ENCODE measurements around the gene TAMALIN.

TAMALIN gene

GRCh38 chr12:52054833-52055730, 48.3 kb downstream of the TAMALIN start:
- no peak overlapping the region for H2AFZ ChIP-seq (ENCODE audit: low read length)
- H3K27ac ChIP-seq (ENCODE audit: low read length), result no peak overlapping the region
- no peaks in the 10 kb centered on the region for H3K79me2 ChIP-seq (ENCODE audit: low read length)
- H4K20me1 ChIP-seq (ENCODE audit: insufficient read depth, low read length), result no peaks in the 10 kb centered on the region
- H3K4me1 ChIP-seq (ENCODE audit: low read length), result peaks cover 22% of the 10 kb centered on the region
- H3F3A ChIP-seq (ENCODE audit: insufficient read depth, low read length), result peaks cover 20% of the 10 kb centered on the region
- no peaks in the 10 kb centered on the region for H3K9me2 ChIP-seq (replicated peaks; ENCODE audit: insufficient read depth, low read length)
- no peaks in the 10 kb centered on the region for H3K27me3 ChIP-seq (replicated peaks; ENCODE audit: insufficient read depth, low read length)
- H3K4me3 ChIP-seq (ENCODE audit: low read length), result no peak overlapping the region
- H3K4me2 ChIP-seq (ENCODE audit: low read depth, low read length), result no peak overlapping the region
- no peaks in the 10 kb centered on the region for H3K9me3 ChIP-seq (replicated peaks; ENCODE audit: insufficient read depth, low read length)
- H3K36me3 ChIP-seq (replicated peaks; ENCODE audit: insufficient read depth, low read length), result no peaks in the 10 kb centered on the region
- DNase-seq, result no peak
- no peak overlapping the region for H3K9ac ChIP-seq (ENCODE audit: low read length)
- TF ChIP-seq EZH2 (optimal IDR thresholded peaks at IDR 0.05; ENCODE audit: low read depth, low read length), result no peak
- TF ChIP-seq, protein P1, sequence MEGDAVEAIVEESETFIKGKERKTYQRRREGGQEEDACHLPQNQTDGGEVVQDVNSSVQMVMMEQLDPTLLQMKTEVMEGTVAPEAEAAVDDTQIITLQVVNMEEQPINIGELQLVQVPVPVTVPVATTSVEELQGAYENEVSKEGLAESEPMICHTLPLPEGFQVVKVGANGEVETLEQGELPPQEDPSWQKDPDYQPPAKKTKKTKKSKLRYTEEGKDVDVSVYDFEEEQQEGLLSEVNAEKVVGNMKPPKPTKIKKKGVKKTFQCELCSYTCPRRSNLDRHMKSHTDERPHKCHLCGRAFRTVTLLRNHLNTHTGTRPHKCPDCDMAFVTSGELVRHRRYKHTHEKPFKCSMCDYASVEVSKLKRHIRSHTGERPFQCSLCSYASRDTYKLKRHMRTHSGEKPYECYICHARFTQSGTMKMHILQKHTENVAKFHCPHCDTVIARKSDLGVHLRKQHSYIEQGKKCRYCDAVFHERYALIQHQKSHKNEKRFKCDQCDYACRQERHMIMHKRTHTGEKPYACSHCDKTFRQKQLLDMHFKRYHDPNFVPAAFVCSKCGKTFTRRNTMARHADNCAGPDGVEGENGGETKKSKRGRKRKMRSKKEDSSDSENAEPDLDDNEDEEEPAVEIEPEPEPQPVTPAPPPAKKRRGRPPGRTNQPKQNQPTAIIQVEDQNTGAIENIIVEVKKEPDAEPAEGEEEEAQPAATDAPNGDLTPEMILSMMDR (IDR thresholded peaks at IDR 0.05; ENCODE audit: low read length), result no peak

- no peak overlapping the region for H3K4me3 ChIP-seq (ENCODE audit: low read length)
- H3K4me2 ChIP-seq (ENCODE audit: low read depth, low read length), result no peak overlapping the region
- no peak overlapping the region for H3K27ac ChIP-seq (ENCODE audit: low read length)
- H3K79me2 ChIP-seq (ENCODE audit: low read length), result no peaks in the 10 kb centered on the region
- TF ChIP-seq EZH2phosphoT487 (IDR thresholded peaks at IDR 0.05; ENCODE audit: low read length), result no peak
- TF ChIP-seq, protein P1 (IDR thresholded peaks at IDR 0.05; ENCODE audit: low read length), result no peak
- TF ChIP-seq EZH2 (optimal IDR thresholded peaks at IDR 0.05; ENCODE audit: low read depth, low read length), result no peak
- H3K27me3 ChIP-seq (replicated peaks; ENCODE audit: insufficient read depth, low read length), result no peaks in the 10 kb centered on the region
- no peak for DNase-seq
- peaks cover 16% of the 10 kb centered on the region for H3K4me1 ChIP-seq (ENCODE audit: low read length)
- no peaks in the 10 kb centered on the region for H4K20me1 ChIP-seq (ENCODE audit: insufficient read depth, low read length)
- H3K9ac ChIP-seq (ENCODE audit: low read length), result no peak overlapping the region
- peaks cover 12% of the 10 kb centered on the region for H3F3A ChIP-seq (ENCODE audit: insufficient read depth, low read length)
- H2AFZ ChIP-seq (ENCODE audit: low read length), result no peak overlapping the region
- no peaks in the 10 kb centered on the region for H3K9me3 ChIP-seq (replicated peaks; ENCODE audit: insufficient read depth, low read length)
- H3K36me3 ChIP-seq (replicated peaks; ENCODE audit: insufficient read depth, low read length), result no peaks in the 10 kb centered on the region
- no peaks in the 10 kb centered on the region for H3K9me2 ChIP-seq (replicated peaks; ENCODE audit: insufficient read depth, low read length)
Observed at GRCh38 chr12:52055731-52056711, 49.3 kb downstream of the TAMALIN start.

- no peak overlapping the region for H3K27ac ChIP-seq (ENCODE audit: low read length)
- 0 out of 2 replicates have a peak, but pooled peaks cover 4% of the 10 kb centered on the region for H3F3A ChIP-seq (ENCODE audit: insufficient read depth, low read length)
- H3K27me3 ChIP-seq (replicated peaks; ENCODE audit: insufficient read depth, low read length), result no peaks in the 10 kb centered on the region
- H3K9me2 ChIP-seq (replicated peaks; ENCODE audit: insufficient read depth, low read length), result no peaks in the 10 kb centered on the region
- DNase-seq, result no peak
- peaks cover 11% of the 10 kb centered on the region for H3K4me1 ChIP-seq (ENCODE audit: low read length)
- no peak overlapping the region for H2AFZ ChIP-seq (ENCODE audit: low read length)
- no peak overlapping the region for H3K4me3 ChIP-seq (ENCODE audit: low read length)
- no peak overlapping the region for H3K9ac ChIP-seq (ENCODE audit: low read length)
- no peaks in the 10 kb centered on the region for H3K79me2 ChIP-seq (ENCODE audit: low read length)
- TF ChIP-seq EZH2 (optimal IDR thresholded peaks at IDR 0.05; ENCODE audit: low read depth, low read length) (no peak), EZH2phosphoT487 (IDR thresholded peaks at IDR 0.05; ENCODE audit: low read length) (no peak)
- TF ChIP-seq, protein P1 (IDR thresholded peaks at IDR 0.05; ENCODE audit: low read length), result no peak
- no peaks in the 10 kb centered on the region for H3K36me3 ChIP-seq (replicated peaks; ENCODE audit: insufficient read depth, low read length)
- no peak overlapping the region for H3K4me2 ChIP-seq (ENCODE audit: low read depth, low read length)
- no peaks in the 10 kb centered on the region for H3K9me3 ChIP-seq (replicated peaks; ENCODE audit: insufficient read depth, low read length)
- no peaks in the 10 kb centered on the region for H4K20me1 ChIP-seq (ENCODE audit: insufficient read depth, low read length)
Observed at GRCh38 chr12:52056801-52057637, 50.3 kb downstream of the TAMALIN start.

Data from MM.1S (cell line).